Sigmoid colon (tissue), 7 donors: ENCODE results near the gene FAM168A. TPM values are rescaled to one million over a fixed set of nuclear protein-coding genes. Genes with fewer than 3 reads are reported as not detected.

Experiments
- DNase-seq: peaks from one replicate; pipeline ENCODE4 v3.0.0-alpha.2; 2019
- H3K27ac ChIP-seq, 4 donors: fragments of 200-600 bp; sonication (generic); one replicate each; pipeline ENCODE4 v1.5.1; 2016 to 2019; ENCODE audit warnings: mild to moderate bottlenecking in 1 of 4
- H3K27me3 ChIP-seq, 3 donors: fragments of 200-600 bp; sonication (generic); one replicate each; pipeline ENCODE4 v1.5.1; 2019; ENCODE audit warnings: mild to moderate bottlenecking in 1 of 3
- H3K36me3 ChIP-seq, 4 donors: fragments of 200-600 bp; sonication (generic); one replicate each; pipeline ENCODE4 v1.5.1; 2016 to 2019
- H3K4me1 ChIP-seq, 4 donors: fragments of 200-600 bp; sonication (generic); one replicate each; pipeline ENCODE4 v1.5.1; 2017 to 2019
- H3K4me3 ChIP-seq, 4 donors: fragments of 200-600 bp; sonication (generic); one replicate each; pipeline ENCODE4 v1.5.1; 2017 to 2019; ENCODE audit warnings: mild to moderate bottlenecking in 2 of 4, moderate library complexity in 1 of 4
- H3K9me3 ChIP-seq, 4 donors: fragments of 200-600 bp in 3 of 4; sonication (generic) in 3 of 4; one replicate each; pipeline versions ENCODE4 v1.5.1 to v1.6.1; 2013 to 2019
- CTCF ChIP-seq, 4 experiments: fragments of 450-650 bp in 3 of 4; fragments of 200-600 bp in 1 of 4; IDR thresholded peaks; one replicate each; pipeline ENCODE4 v1.5.1; 2016 to 2019; ENCODE audit warnings: antibody characterized with exemption in 4 of 4, mild to moderate bottlenecking in 3 of 4, moderate library complexity in 2 of 4
- EP300 ChIP-seq, 4 donors: sonication (generic); formaldehyde crosslinking; IDR thresholded peaks; one replicate each; pipeline ENCODE4 v1.6.1; 2017; ENCODE audit warnings: antibody characterized with exemption in 4 of 4
- POLR2A ChIP-seq, 2 donors: fragments of 450-650 bp; IDR thresholded peaks; one replicate each; pipeline ENCODE4 v1.6.1; 2016; ENCODE audit warnings: antibody characterized with exemption in 2 of 2, mild to moderate bottlenecking in 2 of 2, moderate library complexity in 2 of 2
- POLR2AphosphoS5 ChIP-seq, 4 donors: sonication (generic); formaldehyde crosslinking; IDR thresholded peaks; one replicate each; pipeline ENCODE4 v1.6.1; 2017; ENCODE audit warnings: antibody characterized with exemption in 4 of 4
- WGBS, 2 donors: extraction: QIAGEN DNeasy Blood & Tissue Kit; methylation state at CpG; one replicate each; pipeline ENCODE4 v1.1.7; 2013; 5-methylcytosine and 5-hydroxymethylcytosine counted together
- intact Hi-C: fragments of 100-400 bp; cut with DNase I; formaldehyde crosslinking; loops from one replicate; pipeline ENCODE4 v1.15.1; 2023
- polyA plus RNA-seq, 3 donors: library from polyadenylated mRNA; stranded (reverse); fragments of 200-250 nt; gene quantifications; one replicate each; pipeline ENCODE4 v1.2.3, GENCODE V29; 2013
- total RNA-seq, 4 donors: library from RNA; depleted of rRNA; stranded (reverse); fragments of >200 nt; gene quantifications; one replicate each; pipeline ENCODE4 v1.1.0, GENCODE V29; 2016
- donor health status: healthy with polysubstance abuse.
- donor health status: Bipolar disorder and iron deficiency.
- donor health status: healthy.

FAM168A gene
- total and polyA plus RNA-seq, 7 donors = 3.6 to 37.7 (median 20.7) TPM

GRCh38 chr11:73372375-73372993 is 225.4 kb downstream of the FAM168A start:
- no peak for DNase-seq
- TF ChIP-seq CTCF (IDR thresholded peaks at IDR 0.05) (no peak), EP300 (IDR thresholded peaks at IDR 0.05) (no peak), POLR2AphosphoS5 (IDR thresholded peaks at IDR 0.05) (peak in 1 of 4 donors; percentile 6)
- peaks cover 0 to 19% (median 9%) of the 10 kb centered on the region in 4 donors for H3K36me3 ChIP-seq
- intact Hi-C loops = no loop called here
- no peak overlapping the region for H3K4me3 ChIP-seq
- H3K27ac ChIP-seq = peak overlapping the region in 1 of 4 donors; percentile 26
- H3K27me3 ChIP-seq = no peaks in the 10 kb centered on the region
- peaks cover 0 to 17% (median 13%) of the 10 kb centered on the region in 4 donors for H3K4me1 ChIP-seq
- H3K9me3 ChIP-seq = no peaks in the 10 kb centered on the region
- WGBS, 2 donors = 57 to 72% methylated on average over 6 of the region's 6 CpGs

GRCh38 chr11:73367482-73368024 is 230.4 kb downstream of the FAM168A start:
- no peaks in the 10 kb centered on the region for H3K9me3 ChIP-seq
- DNase-seq = no peak
- 78% methylated on average over 20 of the region's 20 CpGs for WGBS, 2 donors
- intact Hi-C loops = loop anchor here (10.0 kb wide), 1 partner anchor 543 kb away; no protein-coding TSS in a partner anchor
- no peak overlapping the region for H3K27ac ChIP-seq
- H3K36me3 ChIP-seq = peaks cover 36 to 68% (median 45%) of the 10 kb centered on the region in 4 donors
- H3K4me1 ChIP-seq = no peaks in the 10 kb centered on the region
- H3K4me3 ChIP-seq = no peak overlapping the region
- no peaks in the 10 kb centered on the region for H3K27me3 ChIP-seq
- TF ChIP-seq POLR2AphosphoS5 (IDR thresholded peaks at IDR 0.05) (no peak), EP300 (IDR thresholded peaks at IDR 0.05) (no peak), POLR2A (IDR thresholded peaks at IDR 0.05) (no peak), CTCF (IDR thresholded peaks at IDR 0.05) (no peak)

- 64 to 78% methylated on average over 6 of the region's 6 CpGs for WGBS, 2 donors
- Histone ChIP-seq H3K27ac (no peak overlapping the region), H3K36me3 (peaks cover 42 to 74% (median 51%) of the 10 kb centered on the region in 4 donors)
Observed at GRCh38 chr11:73366953-73367352, 231.0 kb downstream of the FAM168A start.

GRCh38 chr11:73366265-73366610 is 231.7 kb downstream of the FAM168A start:
- TF ChIP-seq POLR2AphosphoS5 (IDR thresholded peaks at IDR 0.05) = no peak
- TF ChIP-seq POLR2A (IDR thresholded peaks at IDR 0.05) = no peak
- TF ChIP-seq EP300 (IDR thresholded peaks at IDR 0.05) = no peak
- TF ChIP-seq CTCF (IDR thresholded peaks at IDR 0.05) = no peak
- Histone ChIP-seq H3K4me1 (no peaks in the 10 kb centered on the region), H3K4me3 (no peak overlapping the region), H3K36me3 (peaks cover 48 to 82% (median 59%) of the 10 kb centered on the region in 4 donors), H3K27me3 (no peaks in the 10 kb centered on the region), H3K9me3 (no peaks in the 10 kb centered on the region), H3K27ac (no peak overlapping the region)
- intact Hi-C loops = loop anchor here (10.0 kb wide), 1 partner anchor 541 kb away; no protein-coding TSS in a partner anchor
- no peak for DNase-seq
- WGBS, 2 donors = 67 to 90% methylated on average over 4 of the region's 4 CpGs

More at GRCh38 chr11:73366953-73367352, 231.0 kb downstream of the FAM168A start:
- TF ChIP-seq EP300 (IDR thresholded peaks at IDR 0.05) (no peak), CTCF (IDR thresholded peaks at IDR 0.05) (no peak), POLR2A (IDR thresholded peaks at IDR 0.05) (no peak), POLR2AphosphoS5 (IDR thresholded peaks at IDR 0.05) (no peak)
- H3K4me1 ChIP-seq = no peaks in the 10 kb centered on the region
- DNase-seq = no peak
- H3K4me3 ChIP-seq = no peak overlapping the region
- H3K9me3 ChIP-seq = no peaks in the 10 kb centered on the region
- H3K27me3 ChIP-seq = no peaks in the 10 kb centered on the region
- intact Hi-C loops = loop anchor here (10.0 kb wide), 1 partner anchor 542 kb away; no protein-coding TSS in a partner anchor
